Fibroblast of pulmonary artery (primary cell): ENCODE measurements around the gene NOXA1.
A peak's percentile ranks its signal among the peaks of the same experiment; 100 is the strongest.

Source experiments
- DNase-seq: peaks from one replicate; pipeline ENCODE4 v3.0.0-alpha.2; 2010; ENCODE audit warnings: low read depth
- H3K4me3 ChIP-seq: replicated peaks from 2 replicates; pipeline ENCODE4 v1.5.1; 2011; ENCODE audit warnings: low read depth, mild to moderate bottlenecking, control low read depth, low read length, moderate library complexity
- TF ChIP-seq, protein P1 (sequence below): IDR thresholded peaks from 2 replicates; pipeline ENCODE4 v1.5.1; 2011; ENCODE audit warnings: mild to moderate bottlenecking, control low read depth, low read length, inconsistent platforms; ENCODE audit errors: missing control alignments

The NOXA1 gene

DNA sequence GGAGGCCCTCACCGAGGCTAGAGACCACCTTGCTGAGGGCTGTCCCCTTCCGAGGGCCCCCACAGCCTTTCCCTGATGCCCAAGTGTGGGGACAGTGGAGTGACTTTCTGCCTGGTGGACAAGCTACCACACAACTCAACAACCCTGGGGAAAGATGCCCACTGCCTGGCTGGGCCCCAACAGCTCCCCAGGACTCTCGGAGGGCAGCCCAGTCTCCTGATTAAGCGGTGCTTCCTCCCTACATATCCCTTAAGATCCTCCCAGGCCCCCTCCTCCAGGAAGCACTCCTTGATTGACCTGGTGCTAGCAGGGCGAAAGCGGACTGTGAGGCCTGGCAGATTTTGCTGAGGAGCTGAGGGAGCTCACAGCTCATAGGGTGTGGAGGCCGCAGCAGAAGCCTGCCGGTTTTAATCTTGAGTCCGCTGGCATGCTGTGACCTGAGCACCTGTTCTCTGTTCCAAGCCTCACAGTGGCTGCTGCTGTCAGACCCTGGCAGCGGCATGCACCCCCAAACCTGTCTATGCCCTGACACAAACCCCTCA, 33.7 kb downstream of the NOXA1 start:
- TF ChIP-seq, protein P1, sequence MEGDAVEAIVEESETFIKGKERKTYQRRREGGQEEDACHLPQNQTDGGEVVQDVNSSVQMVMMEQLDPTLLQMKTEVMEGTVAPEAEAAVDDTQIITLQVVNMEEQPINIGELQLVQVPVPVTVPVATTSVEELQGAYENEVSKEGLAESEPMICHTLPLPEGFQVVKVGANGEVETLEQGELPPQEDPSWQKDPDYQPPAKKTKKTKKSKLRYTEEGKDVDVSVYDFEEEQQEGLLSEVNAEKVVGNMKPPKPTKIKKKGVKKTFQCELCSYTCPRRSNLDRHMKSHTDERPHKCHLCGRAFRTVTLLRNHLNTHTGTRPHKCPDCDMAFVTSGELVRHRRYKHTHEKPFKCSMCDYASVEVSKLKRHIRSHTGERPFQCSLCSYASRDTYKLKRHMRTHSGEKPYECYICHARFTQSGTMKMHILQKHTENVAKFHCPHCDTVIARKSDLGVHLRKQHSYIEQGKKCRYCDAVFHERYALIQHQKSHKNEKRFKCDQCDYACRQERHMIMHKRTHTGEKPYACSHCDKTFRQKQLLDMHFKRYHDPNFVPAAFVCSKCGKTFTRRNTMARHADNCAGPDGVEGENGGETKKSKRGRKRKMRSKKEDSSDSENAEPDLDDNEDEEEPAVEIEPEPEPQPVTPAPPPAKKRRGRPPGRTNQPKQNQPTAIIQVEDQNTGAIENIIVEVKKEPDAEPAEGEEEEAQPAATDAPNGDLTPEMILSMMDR: no peak
- DNase-seq: no peak
- H3K4me3 ChIP-seq: no peak overlapping the region

DNA sequence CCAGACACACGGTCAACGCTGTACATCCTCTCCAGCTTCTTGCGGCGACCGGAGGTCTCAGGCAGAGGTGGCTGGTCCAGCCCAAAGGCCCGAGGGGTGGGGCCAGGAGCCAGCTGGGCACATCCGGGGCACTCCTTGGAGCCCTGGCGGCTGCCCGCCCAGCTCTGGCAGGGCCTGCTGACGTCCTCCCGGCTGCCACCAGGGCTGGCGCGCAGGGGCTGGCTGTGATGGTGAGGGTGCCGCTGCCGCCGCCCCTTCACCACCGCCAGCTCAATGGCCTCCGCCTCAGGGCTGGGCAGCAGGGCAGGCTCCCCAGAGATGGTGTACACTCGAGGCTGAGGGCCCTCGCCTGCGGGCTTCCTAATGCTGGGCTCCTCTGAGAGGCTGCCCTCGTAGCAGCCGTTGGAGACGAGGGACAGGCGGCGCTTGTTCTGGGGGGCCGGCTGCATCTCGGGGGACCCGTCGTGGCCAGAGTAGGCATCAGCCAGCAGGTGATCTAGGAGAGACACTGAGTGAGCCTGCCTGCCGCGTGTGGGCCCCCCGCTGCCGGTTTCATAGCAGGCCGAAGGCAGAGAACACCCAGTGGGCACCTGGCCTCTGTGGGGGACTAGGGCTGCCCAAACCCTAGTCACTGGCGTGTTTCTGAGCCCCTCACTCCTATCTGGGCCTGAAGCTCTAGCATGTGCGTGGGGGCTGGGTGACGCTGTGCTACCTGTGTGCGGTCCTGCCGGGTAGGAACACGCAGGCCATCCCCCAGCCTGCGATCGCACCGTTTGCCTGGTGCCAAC, 34.4 kb downstream of the NOXA1 start:
- peak overlapping the region; percentile 68 for H3K4me3 ChIP-seq
- DNase-seq: no peak
- TF ChIP-seq, protein P1: no peak

GRCh38 chr9:137458194-137459151, 35.3 kb downstream of the NOXA1 start:
- DNase-seq: no peak
- TF ChIP-seq, protein P1: no peak
- peak overlapping the region; percentile 68 for H3K4me3 ChIP-seq

DNA sequence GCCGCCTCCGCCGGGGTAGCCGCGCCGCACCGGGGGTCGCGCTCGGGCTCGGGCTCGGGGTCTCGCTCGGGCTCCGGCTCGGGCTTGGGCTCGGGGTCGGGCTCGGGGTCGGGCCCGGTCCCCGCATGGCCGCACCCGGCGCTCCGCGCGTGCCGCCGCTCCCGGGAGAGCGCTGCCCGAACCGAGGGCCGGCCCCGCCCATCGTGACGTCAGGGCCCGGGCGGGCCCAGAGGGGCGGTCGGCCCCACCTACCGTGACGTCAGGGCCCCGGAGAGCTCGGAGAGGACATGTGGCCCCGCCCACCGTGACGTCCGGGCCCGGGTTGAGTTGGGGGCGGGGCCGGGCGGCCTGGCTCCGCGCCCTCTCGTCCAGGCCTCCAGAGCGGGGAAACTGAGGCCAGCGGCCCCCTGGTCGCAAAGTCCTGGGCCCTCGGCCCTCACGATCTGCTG, 36.0 kb downstream of the NOXA1 start, which contains the start of gene NSMF:
Gene NSMF, minus strand, starts transcription at position 183 of the 449 bp plus-strand sequence. CDS start 232 bp downstream, outside the sequence.
- TF ChIP-seq, protein P1: no peak
- peak; percentile 90 for DNase-seq
- H3K4me3 ChIP-seq: peak within 1 kb of the TSS; percentile 68

- peak overlapping the region; percentile 36 for H3K4me3 ChIP-seq
- TF ChIP-seq, protein P1: no peak
- DNase-seq: no peak
These were observed 36.6 kb downstream of the NOXA1 start for GRCh38 chr9:137459601-137460362.
